Measurements from ENCODE around the gene LAIR1.
"Not testable (repeated sequence)": the region's sequence is repeated elsewhere in the genome, so short reads cannot be mapped to it uniquely, and the experiment has no call there.

LAIR1 gene

GRCh38 chr19:54333586-54334298, 31.0 kb downstream of the LAIR1 start:
- no peak for TF ChIP-seq CTCF (IDR thresholded peaks at IDR 0.05)

DNA sequence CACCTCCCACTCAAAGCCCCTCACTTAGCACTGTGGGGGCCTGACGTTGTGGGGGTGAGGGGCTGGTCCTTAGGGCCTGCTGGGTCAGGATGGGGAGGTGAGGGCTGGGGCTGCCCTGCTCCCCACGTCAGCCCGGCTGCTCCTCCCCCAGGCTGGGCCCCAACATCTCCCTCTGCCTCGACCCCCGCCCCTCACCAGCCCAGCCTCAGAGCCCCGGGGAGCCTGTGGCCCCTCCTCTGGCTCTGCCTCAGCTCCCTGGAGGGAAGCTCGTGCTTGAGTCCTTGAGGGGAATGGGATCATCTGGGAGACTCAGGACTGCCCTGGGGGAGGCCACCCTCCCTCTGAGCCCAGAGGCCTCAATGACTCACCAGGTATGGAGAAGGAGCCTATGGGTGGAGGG, 32.6 kb downstream of the LAIR1 start:
- DNase-seq (ENCODE audit: low spot score): no peak
- no peak for TF ChIP-seq CTCF (IDR thresholded peaks at IDR 0.05)
- H3K27ac ChIP-seq: no peak overlapping the region
- H3K4me3 ChIP-seq: no peak overlapping the region

More at GRCh38 chr19:54333586-54334298, 31.0 kb downstream of the LAIR1 start:
- peak; percentile 38 for DNase-seq (ENCODE audit: low spot score)
- H3K27ac ChIP-seq: no peak overlapping the region
- no peak overlapping the region for H3K4me3 ChIP-seq

DNA sequence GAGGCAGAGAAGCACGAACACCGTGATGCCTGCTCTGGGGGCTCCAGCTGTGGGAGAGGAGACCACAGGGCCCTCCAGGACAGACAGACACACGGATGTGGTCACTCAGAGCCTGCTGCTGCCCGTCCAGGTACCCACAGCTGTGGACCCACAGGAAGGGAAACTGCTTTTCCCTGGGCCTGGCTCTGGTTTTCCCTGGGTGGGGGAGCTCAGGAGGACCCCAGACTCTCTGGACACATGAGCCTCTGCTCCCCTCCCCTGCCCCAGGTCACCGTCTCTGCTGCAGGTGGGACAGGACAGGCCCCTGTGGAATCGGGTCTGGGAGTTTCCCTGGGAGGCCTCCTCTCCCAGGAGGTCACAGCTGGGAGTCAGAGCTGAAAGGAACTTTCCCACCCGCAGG, 33.1 kb downstream of the LAIR1 start:
- no peak for TF ChIP-seq CTCF (IDR thresholded peaks at IDR 0.05)
- no peak overlapping the region for H3K4me3 ChIP-seq
- no peak overlapping the region for H3K27ac ChIP-seq
- DNase-seq (ENCODE audit: low spot score): no peak

- Histone ChIP-seq H3K27ac (no peak overlapping the region), H3K4me3 (no peak overlapping the region)
- peak; percentile 33 for DNase-seq (ENCODE audit: low spot score)
- TF ChIP-seq CTCF (IDR thresholded peaks at IDR 0.05): no peak
Measured at GRCh38 chr19:54329476-54330165, 35.1 kb downstream of the LAIR1 start.

- H3K4me3 ChIP-seq, H3K27ac ChIP-seq: not testable (repeated sequence)
Measured at GRCh38 chr19:54328781-54329180, 36.0 kb downstream of the LAIR1 start.

GRCh38 chr19:54325631-54326030, 39.1 kb downstream of the LAIR1 start:
- DNase-seq (ENCODE audit: low spot score): no peak
- Histone ChIP-seq H3K27ac (no peak overlapping the region), H3K4me3 (no peak overlapping the region)
- TF ChIP-seq CTCF (IDR thresholded peaks at IDR 0.05): no peak

More at GRCh38 chr19:54328781-54329180, 36.0 kb downstream of the LAIR1 start:
- DNase-seq (ENCODE audit: low spot score): not testable (repeated sequence)

- no peak overlapping the region for H3K4me3 ChIP-seq
- no peak overlapping the region for H3K27ac ChIP-seq
- peak; percentile 50 for TF ChIP-seq CTCF (IDR thresholded peaks at IDR 0.05)
- DNase-seq (ENCODE audit: low spot score): no peak
Measured at GRCh38 chr19:54325194-54325621, 39.5 kb downstream of the LAIR1 start.
